BLaER1 treated with 17β-estradiol and CSF1 and Interleukin-3, amounts not matched to agents 10 nM and 100 nM (cell line): ENCODE measurements around the gene IRF9.

ENCODE experiments used
- H3K27ac ChIP-seq, 11 experiments: shearing (Covaris generic); formaldehyde crosslinking; 2 replicates each; pipeline ENCODE4 v1.8.1; 2022
- H3K27me3 ChIP-seq, 11 experiments: shearing (Covaris generic); formaldehyde crosslinking; 2 replicates each; pipeline ENCODE4 v1.8.1; 2022
- H3K36me3 ChIP-seq, 11 experiments: shearing (Covaris generic); formaldehyde crosslinking; 2 replicates each; pipeline ENCODE4 v1.8.1; 2022
- H3K4me1 ChIP-seq, 10 experiments: shearing (Covaris generic); formaldehyde crosslinking; 2 replicates each; pipeline ENCODE4 v1.8.1; 2022
- H3K4me2 ChIP-seq, 11 experiments: shearing (Covaris generic); formaldehyde crosslinking; 2 replicates each; pipeline ENCODE4 v1.8.1; 2022
- H3K4me3 ChIP-seq, 10 experiments: shearing (Covaris generic); formaldehyde crosslinking; 2 replicates each; pipeline ENCODE4 v1.8.1; 2022
- H3K9ac ChIP-seq, 11 experiments: shearing (Covaris generic); formaldehyde crosslinking; 2 replicates each; pipeline ENCODE4 v1.8.1; 2022
- H3K9me3 ChIP-seq, 11 experiments: shearing (Covaris generic); formaldehyde crosslinking; replicated peaks in 1 of 11; 2 replicates each; pipeline ENCODE4 v1.8.1; 2022
- H4K20me1 ChIP-seq, 11 experiments: shearing (Covaris generic); formaldehyde crosslinking; 2 replicates each; pipeline ENCODE4 v1.8.1; 2022
- Cebpa-rat ChIP-seq, 11 experiments: shearing (Covaris generic); IDR thresholded peaks; 2 replicates each; pipeline ENCODE4 v1.8.1; 2022

IRF9 gene

GRCh38 chr14:24160850-24161804 is at the start of gene IRF9:
IRF9 (plus strand) TSS chr14:24161265; CDS start chr14:24162145, 880 bp downstream.
- H3K9ac ChIP-seq: peak within 1 kb of the TSS; percentile 76 to 94 (median 90)
- H4K20me1 ChIP-seq: peaks cover 0 to 52% (median 12%) of the 10 kb centered on the region in 11 experiments; a peak in 16 of 22 replicates
- peaks cover 73 to 91% (median 85%) of the 10 kb centered on the region in 11 experiments for H3K36me3 ChIP-seq

GRCh38 chr14:24113379-24113800 is 47.7 kb upstream of the IRF9 start:
- peaks cover 0 to 8% (median 0%) of the 10 kb centered on the region in 11 experiments; a peak in 3 of 22 replicates for H4K20me1 ChIP-seq

More at GRCh38 chr14:24160850-24161804, at the start of gene IRF9:
- peaks cover 25 to 58% (median 32%) of the 10 kb centered on the region in 10 experiments for H3K4me1 ChIP-seq
- peak within 1 kb of the TSS; percentile 89 to 100 (median 98) for H3K4me2 ChIP-seq
- H3K27ac ChIP-seq: peak within 1 kb of the TSS; percentile 75 to 97 (median 86)
- H3K9me3 ChIP-seq: no peaks in the 10 kb centered on the region
- TF ChIP-seq Cebpa-rat (IDR thresholded peaks at IDR 0.05): no peak
- H3K27me3 ChIP-seq: no peaks in the 10 kb centered on the region
- peak within 1 kb of the TSS; percentile 61 to 82 (median 69) for H3K4me3 ChIP-seq

GRCh38 chr14:24113801-24114531 is 47.1 kb upstream of the IRF9 start:
- peak overlapping the region; percentile 85 to 97 (median 90) for H3K9ac ChIP-seq
- H3K9me3 ChIP-seq: no peaks in the 10 kb centered on the region
- H3K4me2 ChIP-seq: peak overlapping the region; percentile 80 to 99 (median 96)
- TF ChIP-seq Cebpa-rat (IDR thresholded peaks at IDR 0.05): peak in 5 of 11 experiments; percentile 37 to 71 (median 54); a peak in 7 of 22 replicates
- no peaks in the 10 kb centered on the region for H3K27me3 ChIP-seq
- peak overlapping the region; percentile 87 to 99 (median 96) for H3K27ac ChIP-seq
- peaks cover 21 to 46% (median 35%) of the 10 kb centered on the region in 10 experiments for H3K4me1 ChIP-seq
- H3K36me3 ChIP-seq: peaks cover 21 to 33% (median 24%) of the 10 kb centered on the region in 11 experiments
- H3K4me3 ChIP-seq: peak overlapping the region; percentile 71 to 88 (median 76)
- peaks cover 0 to 8% (median 0%) of the 10 kb centered on the region in 11 experiments; a peak in 3 of 22 replicates for H4K20me1 ChIP-seq

More at GRCh38 chr14:24113379-24113800, 47.7 kb upstream of the IRF9 start:
- peaks cover 16 to 27% (median 19%) of the 10 kb centered on the region in 11 experiments for H3K36me3 ChIP-seq
- H3K27me3 ChIP-seq: no peaks in the 10 kb centered on the region
- peak overlapping the region; percentile 85 to 97 (median 90) for H3K9ac ChIP-seq
- no peaks in the 10 kb centered on the region for H3K9me3 ChIP-seq
- H3K4me3 ChIP-seq: peak overlapping the region; percentile 71 to 88 (median 76)
- peaks cover 25 to 52% (median 41%) of the 10 kb centered on the region in 10 experiments for H3K4me1 ChIP-seq
- peak overlapping the region; percentile 80 to 99 (median 96) for H3K4me2 ChIP-seq
- TF ChIP-seq Cebpa-rat (IDR thresholded peaks at IDR 0.05): no peak
- peak overlapping the region; percentile 87 to 99 (median 96) for H3K27ac ChIP-seq

- H3K4me3 ChIP-seq: peak within 1 kb of the TSS; percentile 71 to 88 (median 76)
- H3K4me2 ChIP-seq: peak within 1 kb of the TSS; percentile 96 to 100 (median 98)
Observed at GRCh38 chr14:24114532-24115421, 46.3 kb upstream of the IRF9 start, which contains the start of the genes DCAF11 and NRL. DCAF11 (plus strand) TSS chr14:24114777; CDS start chr14:24115595, 818 bp downstream. NRL (minus strand) TSS chr14:24114949; CDS start chr14:24082848, 32,101 bp downstream.

GRCh38 chr14:24115422-24116127 is 45.5 kb upstream of the IRF9 start:
- Histone ChIP-seq H3K9ac (peak overlapping the region; percentile 85 to 97 (median 90)), H3K4me3 (peak overlapping the region; percentile 71 to 88 (median 76)), H4K20me1 (peaks cover 0 to 8% (median 0%) of the 10 kb centered on the region in 11 experiments; a peak in 3 of 22 replicates), H3K4me2 (peak overlapping the region; percentile 96 to 100 (median 97)), H3K9me3 (no peaks in the 10 kb centered on the region), H3K36me3 (peaks cover 37 to 49% (median 40%) of the 10 kb centered on the region in 11 experiments), H3K4me1 (peaks cover 18 to 33% (median 27%) of the 10 kb centered on the region in 10 experiments), H3K27me3 (no peaks in the 10 kb centered on the region), H3K27ac (peak overlapping the region; percentile 87 to 99 (median 96); a peak in 21 of 22 replicates)
- TF ChIP-seq Cebpa-rat (IDR thresholded peaks at IDR 0.05): no peak

More at GRCh38 chr14:24114532-24115421, 46.3 kb upstream of the IRF9 start, which contains the start of the genes DCAF11 and NRL:
- peaks cover 0 to 8% (median 0%) of the 10 kb centered on the region in 11 experiments; a peak in 3 of 22 replicates for H4K20me1 ChIP-seq
- peaks cover 29 to 41% (median 32%) of the 10 kb centered on the region in 11 experiments for H3K36me3 ChIP-seq
- peak within 1 kb of the TSS; percentile 87 to 99 (median 96) for H3K27ac ChIP-seq
- H3K9ac ChIP-seq: peak within 1 kb of the TSS; percentile 85 to 97 (median 90)
- TF ChIP-seq Cebpa-rat (IDR thresholded peaks at IDR 0.05): no peak
- no peaks in the 10 kb centered on the region for H3K27me3 ChIP-seq
- H3K9me3 ChIP-seq: no peaks in the 10 kb centered on the region
- peaks cover 21 to 40% (median 31%) of the 10 kb centered on the region in 10 experiments for H3K4me1 ChIP-seq

GRCh38 chr14:24116128-24116814 is 44.8 kb upstream of the IRF9 start:
- Histone ChIP-seq H3K9me3 (no peaks in the 10 kb centered on the region), H3K9ac (peak overlapping the region; percentile 85 to 97 (median 90); a peak in 20 of 22 replicates), H3K27ac (peak overlapping the region in 1 of 11 experiments; percentile 95; a peak in 1 of 22 replicates), H3K27me3 (no peaks in the 10 kb centered on the region), H3K36me3 (peaks cover 44 to 53% (median 47%) of the 10 kb centered on the region in 11 experiments), H3K4me1 (peaks cover 14 to 28% (median 24%) of the 10 kb centered on the region in 10 experiments), H3K4me3 (peak overlapping the region; percentile 71 to 88 (median 76)), H4K20me1 (peaks cover 0 to 8% (median 0%) of the 10 kb centered on the region in 11 experiments; a peak in 3 of 22 replicates), H3K4me2 (peak overlapping the region; percentile 96 to 100 (median 97))
- TF ChIP-seq Cebpa-rat (IDR thresholded peaks at IDR 0.05): no peak
